ENCODE data around the gene RAB3IL1. TPM values are rescaled to one million over a fixed set of nuclear protein-coding genes. Genes with fewer than 3 reads are reported as not detected.

The RAB3IL1 gene
- total RNA-seq, 1 donor from 2014 or later = 9.5 TPM

- TF ChIP-seq, protein P1, sequence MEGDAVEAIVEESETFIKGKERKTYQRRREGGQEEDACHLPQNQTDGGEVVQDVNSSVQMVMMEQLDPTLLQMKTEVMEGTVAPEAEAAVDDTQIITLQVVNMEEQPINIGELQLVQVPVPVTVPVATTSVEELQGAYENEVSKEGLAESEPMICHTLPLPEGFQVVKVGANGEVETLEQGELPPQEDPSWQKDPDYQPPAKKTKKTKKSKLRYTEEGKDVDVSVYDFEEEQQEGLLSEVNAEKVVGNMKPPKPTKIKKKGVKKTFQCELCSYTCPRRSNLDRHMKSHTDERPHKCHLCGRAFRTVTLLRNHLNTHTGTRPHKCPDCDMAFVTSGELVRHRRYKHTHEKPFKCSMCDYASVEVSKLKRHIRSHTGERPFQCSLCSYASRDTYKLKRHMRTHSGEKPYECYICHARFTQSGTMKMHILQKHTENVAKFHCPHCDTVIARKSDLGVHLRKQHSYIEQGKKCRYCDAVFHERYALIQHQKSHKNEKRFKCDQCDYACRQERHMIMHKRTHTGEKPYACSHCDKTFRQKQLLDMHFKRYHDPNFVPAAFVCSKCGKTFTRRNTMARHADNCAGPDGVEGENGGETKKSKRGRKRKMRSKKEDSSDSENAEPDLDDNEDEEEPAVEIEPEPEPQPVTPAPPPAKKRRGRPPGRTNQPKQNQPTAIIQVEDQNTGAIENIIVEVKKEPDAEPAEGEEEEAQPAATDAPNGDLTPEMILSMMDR (IDR thresholded peaks at IDR 0.05; ENCODE audit: borderline replicate concordance) = no peak
- no peaks in the 10 kb centered on the region for H3K27me3 ChIP-seq (ENCODE audit: low read depth)
- peak; percentile 22 for DNase-seq
- H3K4me3 ChIP-seq = peak overlapping the region; percentile 14
- peaks cover 56% of the 10 kb centered on the region for H3K4me1 ChIP-seq
- H3K27ac ChIP-seq (replicated peaks) = peak overlapping the region; percentile 54
- H3K9me3 ChIP-seq (replicated peaks) = no peaks in the 10 kb centered on the region
- intact Hi-C loops (cut with micrococcal nuclease) = no loop called here
- peaks cover 7% of the 10 kb centered on the region for H3K36me3 ChIP-seq
Measured at GRCh38 chr11:61911701-61912529, 5.5 kb downstream of the RAB3IL1 start.

GRCh38 chr11:61911128-61911700 is 6.2 kb downstream of the RAB3IL1 start:
- Histone ChIP-seq H3K9me3 (replicated peaks) (no peaks in the 10 kb centered on the region), H3K4me3 (no peak overlapping the region), H3K27ac (replicated peaks) (peak overlapping the region; percentile 54), H3K36me3 (peaks cover 14% of the 10 kb centered on the region), H3K4me1 (peaks cover 50% of the 10 kb centered on the region), H3K27me3 (ENCODE audit: low read depth) (no peaks in the 10 kb centered on the region)
- intact Hi-C loops (cut with micrococcal nuclease) = no loop called here
- TF ChIP-seq, protein P1 (IDR thresholded peaks at IDR 0.05; ENCODE audit: borderline replicate concordance) = no peak
- DNase-seq = no peak

- Histone ChIP-seq H3K27me3 (ENCODE audit: low read depth) (no peaks in the 10 kb centered on the region), H3K4me1 (peaks cover 50% of the 10 kb centered on the region), H3K9me3 (replicated peaks) (no peaks in the 10 kb centered on the region), H3K4me3 (no peak overlapping the region), H3K36me3 (peaks cover 22% of the 10 kb centered on the region), H3K27ac (replicated peaks) (peak overlapping the region; percentile 54)
- TF ChIP-seq, protein P1 (IDR thresholded peaks at IDR 0.05; ENCODE audit: borderline replicate concordance) = no peak
- intact Hi-C loops (cut with micrococcal nuclease) = no loop called here
- peak; percentile 22 for DNase-seq
Measured at GRCh38 chr11:61910187-61911127, 6.9 kb downstream of the RAB3IL1 start.

DNA sequence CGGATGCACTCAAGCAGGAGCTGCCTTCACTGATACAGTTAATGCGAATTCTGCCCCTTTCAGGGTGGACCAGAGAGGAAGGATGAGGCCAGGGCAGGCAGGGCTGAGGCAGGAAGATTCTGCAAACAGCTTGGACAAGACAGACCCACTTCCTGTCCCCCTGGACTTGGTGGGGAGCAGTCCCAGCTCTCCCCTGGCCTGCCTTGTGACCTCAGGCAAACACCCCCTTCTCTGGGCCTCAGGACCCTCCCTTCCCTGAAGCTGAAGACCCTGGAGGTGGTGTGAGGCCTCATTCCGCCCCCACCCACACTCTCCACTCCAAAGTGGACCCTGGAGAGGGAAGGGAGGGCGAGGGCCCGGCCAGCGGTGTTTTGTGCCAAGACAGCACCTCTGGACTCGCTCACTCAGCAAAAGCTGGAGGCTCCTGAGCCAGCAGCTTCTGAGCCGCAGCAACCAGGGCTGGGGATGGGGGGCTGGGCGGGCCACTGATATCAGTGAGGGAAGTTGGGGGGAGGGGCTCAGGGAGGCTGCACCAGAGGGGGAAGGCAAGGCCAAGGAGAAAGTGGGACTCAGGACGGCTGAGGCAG is 8.5 kb downstream of the RAB3IL1 start:
- DNase-seq = peak; percentile 74
- Histone ChIP-seq H3K27ac (replicated peaks) (peak overlapping the region; percentile 54), H3K36me3 (peaks cover 37% of the 10 kb centered on the region), H3K9me3 (replicated peaks) (no peaks in the 10 kb centered on the region), H3K4me3 (no peak overlapping the region), H3K27me3 (ENCODE audit: low read depth) (no peaks in the 10 kb centered on the region), H3K4me1 (peaks cover 45% of the 10 kb centered on the region)
- TF ChIP-seq, protein P1 (IDR thresholded peaks at IDR 0.05; ENCODE audit: borderline replicate concordance) = no peak
- intact Hi-C loops (cut with micrococcal nuclease) = no loop called here

Data from left ventricle myocardium inferior (tissue), 1 donor.